Measurements from ENCODE around the gene SLC6A6.

DNA sequence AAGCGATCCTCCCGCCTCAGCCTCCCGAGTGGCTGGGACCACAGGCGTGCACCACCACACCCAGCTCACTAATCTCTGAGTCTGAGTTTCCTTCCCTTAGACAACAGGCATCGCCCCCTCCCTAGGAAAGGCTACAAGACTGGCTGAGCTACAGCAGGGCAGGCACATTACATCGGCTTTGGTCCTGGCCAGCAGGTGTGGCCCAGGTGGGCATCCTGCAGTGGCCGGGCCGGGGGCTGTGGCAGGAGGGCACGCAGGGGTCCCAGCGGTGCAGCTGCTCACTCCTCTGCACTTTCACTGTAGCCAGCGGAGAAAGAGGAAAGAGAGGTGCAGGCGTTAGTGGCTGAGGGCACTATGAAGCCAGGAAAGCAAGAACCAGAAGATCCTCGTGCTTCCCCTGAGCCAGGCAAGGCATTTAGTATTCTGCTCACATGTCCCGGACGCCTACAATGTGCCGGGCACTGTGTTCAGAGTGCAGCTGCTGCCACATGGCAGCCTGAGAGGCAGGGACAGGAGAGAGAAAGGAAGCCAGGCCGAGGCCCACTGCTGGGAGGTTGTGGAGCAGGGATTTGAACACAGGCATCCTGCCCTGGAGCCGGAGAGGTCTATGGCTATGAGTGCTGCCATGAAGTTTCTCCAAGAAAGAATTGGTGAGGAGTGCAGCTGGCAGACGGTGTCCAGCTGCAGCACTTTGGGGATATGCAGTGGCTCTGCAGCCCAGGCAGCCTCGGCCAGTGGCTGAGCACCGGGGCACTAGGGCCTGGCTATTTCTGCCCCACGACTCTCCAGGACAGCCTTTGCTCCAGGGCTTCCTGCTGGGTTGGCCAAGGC is 115.4 kb downstream of the SLC6A6 start:
- TF ChIP-seq, protein P1, sequence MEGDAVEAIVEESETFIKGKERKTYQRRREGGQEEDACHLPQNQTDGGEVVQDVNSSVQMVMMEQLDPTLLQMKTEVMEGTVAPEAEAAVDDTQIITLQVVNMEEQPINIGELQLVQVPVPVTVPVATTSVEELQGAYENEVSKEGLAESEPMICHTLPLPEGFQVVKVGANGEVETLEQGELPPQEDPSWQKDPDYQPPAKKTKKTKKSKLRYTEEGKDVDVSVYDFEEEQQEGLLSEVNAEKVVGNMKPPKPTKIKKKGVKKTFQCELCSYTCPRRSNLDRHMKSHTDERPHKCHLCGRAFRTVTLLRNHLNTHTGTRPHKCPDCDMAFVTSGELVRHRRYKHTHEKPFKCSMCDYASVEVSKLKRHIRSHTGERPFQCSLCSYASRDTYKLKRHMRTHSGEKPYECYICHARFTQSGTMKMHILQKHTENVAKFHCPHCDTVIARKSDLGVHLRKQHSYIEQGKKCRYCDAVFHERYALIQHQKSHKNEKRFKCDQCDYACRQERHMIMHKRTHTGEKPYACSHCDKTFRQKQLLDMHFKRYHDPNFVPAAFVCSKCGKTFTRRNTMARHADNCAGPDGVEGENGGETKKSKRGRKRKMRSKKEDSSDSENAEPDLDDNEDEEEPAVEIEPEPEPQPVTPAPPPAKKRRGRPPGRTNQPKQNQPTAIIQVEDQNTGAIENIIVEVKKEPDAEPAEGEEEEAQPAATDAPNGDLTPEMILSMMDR (conservative IDR thresholded peaks at IDR 0.05 in 1 of 2, IDR thresholded peaks at IDR 0.05 in 1 of 2; ENCODE audit: low read depth in 1 of 2, low read length in 2 of 2), result no peak
- no peak for TF ChIP-seq EZH2 (IDR thresholded peaks at IDR 0.05; ENCODE audit: low read length, missing control alignments)
